Skeletal muscle tissue (tissue), 4 donors: ENCODE measurements around the gene CDH12. TPM values are rescaled to one million over a fixed set of nuclear protein-coding genes. Genes with fewer than 3 reads are reported as not detected.
"Not testable (repeated sequence)": the region's sequence is repeated elsewhere in the genome, so short reads cannot be mapped to it uniquely, and the experiment has no call there.

Experiments used
- H3K27ac ChIP-seq: one replicate; pipeline ENCODE4 v1.7.0; 2013; ENCODE audit warnings: mild to moderate bottlenecking, low read depth, low read length, inconsistent platforms
- H3K27me3 ChIP-seq, 3 donors: one replicate each; pipeline ENCODE4 v1.7.0; 2013; ENCODE audit warnings: low read length in 3 of 3; ENCODE audit not compliant: control insufficient read depth in 3 of 3, insufficient read depth in 3 of 3
- H3K36me3 ChIP-seq, 3 donors: one replicate each; pipeline ENCODE4 v1.7.0; 2013; ENCODE audit warnings: low read length in 3 of 3; ENCODE audit not compliant: control insufficient read depth in 3 of 3, insufficient read depth in 3 of 3
- H3K4me1 ChIP-seq, 3 donors: one replicate each; pipeline ENCODE4 v1.7.0; 2013; ENCODE audit warnings: low read length in 3 of 3, mild to moderate bottlenecking in 3 of 3; ENCODE audit not compliant: control insufficient read depth in 3 of 3, insufficient read depth in 3 of 3
- H3K4me3 ChIP-seq, 3 donors: one replicate each; pipeline ENCODE4 v1.7.0; 2013; ENCODE audit warnings: low read length in 3 of 3
- H3K9ac ChIP-seq, 3 donors: one replicate each; pipeline ENCODE4 v1.7.0; 2013; ENCODE audit warnings: low read length in 3 of 3, mild to moderate bottlenecking in 3 of 3, moderate library complexity in 2 of 3, low read depth in 1 of 3
- H3K9me3 ChIP-seq, 3 donors: one replicate each; pipeline ENCODE4 v1.7.0; 2013; ENCODE audit warnings: low read length in 3 of 3; ENCODE audit not compliant: control insufficient read depth in 3 of 3
- total RNA-seq: library from RNA; depleted of rRNA; stranded (reverse); fragments of >200 nt; gene quantifications from one replicate; pipeline ENCODE4 v1.2.3, GENCODE V29; 2014
- donor health status: Osteomylitis.

Gene CDH12
- total RNA-seq, 1 donor from 2014 or later, result 1.6 TPM

GRCh38 chr5:22372376-22372775, 480.8 kb downstream of the CDH12 start:
- H3K27me3 ChIP-seq, result no peaks in the 10 kb centered on the region
- no peak overlapping the region for H3K4me3 ChIP-seq
- H3K36me3 ChIP-seq, result no peaks in the 10 kb centered on the region
- H3K4me1 ChIP-seq, result no peaks in the 10 kb centered on the region
- no peaks in the 10 kb centered on the region for H3K9me3 ChIP-seq
- no peak overlapping the region for H3K9ac ChIP-seq
- H3K27ac ChIP-seq, result no peak overlapping the region

- H3K27ac ChIP-seq, result no peak overlapping the region
- H3K9me3 ChIP-seq, result no peaks in the 10 kb centered on the region
- no peak overlapping the region for H3K9ac ChIP-seq
- H3K4me1 ChIP-seq, result no peaks in the 10 kb centered on the region
- H3K4me3 ChIP-seq, result no peak overlapping the region
- no peaks in the 10 kb centered on the region for H3K27me3 ChIP-seq
- H3K36me3 ChIP-seq, result no peaks in the 10 kb centered on the region
These were observed 498.2 kb downstream of the CDH12 start for GRCh38 chr5:22354956-22355355.

- H3K4me3 ChIP-seq, result no peak overlapping the region
- H3K4me1 ChIP-seq, result no peaks in the 10 kb centered on the region
- H3K9ac ChIP-seq, result no peak overlapping the region
- H3K27ac ChIP-seq, result no peak overlapping the region
- H3K9me3 ChIP-seq, result peaks cover 0 to 2% (median 0%) of the 10 kb centered on the region in 3 donors
- no peaks in the 10 kb centered on the region for H3K27me3 ChIP-seq
- H3K36me3 ChIP-seq, result no peaks in the 10 kb centered on the region
These were observed 500.7 kb downstream of the CDH12 start for GRCh38 chr5:22352493-22352892.

GRCh38 chr5:22351178-22351577, 502.0 kb downstream of the CDH12 start:
- Histone ChIP-seq H3K4me1 (no peaks in the 10 kb centered on the region), H3K9me3 (peaks cover 0 to 2% (median 0%) of the 10 kb centered on the region in 3 donors), H3K36me3 (no peaks in the 10 kb centered on the region), H3K4me3 (no peak overlapping the region), H3K27me3 (no peaks in the 10 kb centered on the region), H3K27ac (no peak overlapping the region), H3K9ac (no peak overlapping the region)

- H3K4me3 ChIP-seq, result no peak overlapping the region
- H3K36me3 ChIP-seq, result no peaks in the 10 kb centered on the region
- no peak overlapping the region for H3K9ac ChIP-seq
- H3K9me3 ChIP-seq, result peaks cover 0 to 2% (median 0%) of the 10 kb centered on the region in 3 donors
- H3K27ac ChIP-seq, result no peak overlapping the region
- no peaks in the 10 kb centered on the region for H3K4me1 ChIP-seq
- no peaks in the 10 kb centered on the region for H3K27me3 ChIP-seq
These were observed 505.1 kb downstream of the CDH12 start for GRCh38 chr5:22348027-22348426.

GRCh38 chr5:22344000-22344399, 509.1 kb downstream of the CDH12 start:
- Histone ChIP-seq H3K4me3 (no peak overlapping the region), H3K9ac (no peak overlapping the region), H3K9me3 (peaks cover 0 to 2% (median 0%) of the 10 kb centered on the region in 3 donors)

GRCh38 chr5:22341406-22341805, 511.7 kb downstream of the CDH12 start:
- H3K4me3 ChIP-seq, result no peak overlapping the region
- no peaks in the 10 kb centered on the region for H3K27me3 ChIP-seq
- no peaks in the 10 kb centered on the region for H3K9me3 ChIP-seq
- no peaks in the 10 kb centered on the region for H3K36me3 ChIP-seq
- H3K27ac ChIP-seq, result no peak overlapping the region
- no peaks in the 10 kb centered on the region for H3K4me1 ChIP-seq
- no peak overlapping the region for H3K9ac ChIP-seq

More at GRCh38 chr5:22344000-22344399, 509.1 kb downstream of the CDH12 start:
- H3K36me3 ChIP-seq, result no peaks in the 10 kb centered on the region
- H3K27me3 ChIP-seq, result no peaks in the 10 kb centered on the region
- H3K27ac ChIP-seq, result no peak overlapping the region
- H3K4me1 ChIP-seq, result no peaks in the 10 kb centered on the region

GRCh38 chr5:22332949-22333348, 520.2 kb downstream of the CDH12 start:
- H3K9me3 ChIP-seq, H3K9ac ChIP-seq, H3K27me3 ChIP-seq, H3K4me3 ChIP-seq, H3K27ac ChIP-seq, H3K4me1 ChIP-seq, H3K36me3 ChIP-seq: not testable (repeated sequence)

GRCh38 chr5:22329683-22330082, 523.5 kb downstream of the CDH12 start:
- Histone ChIP-seq H3K27me3 (no peaks in the 10 kb centered on the region), H3K27ac (no peak overlapping the region), H3K4me3 (no peak overlapping the region), H3K36me3 (no peaks in the 10 kb centered on the region), H3K9me3 (no peaks in the 10 kb centered on the region), H3K4me1 (no peaks in the 10 kb centered on the region), H3K9ac (no peak overlapping the region)

GRCh38 chr5:22319798-22320197, 533.3 kb downstream of the CDH12 start:
- Histone ChIP-seq H3K9me3 (no peaks in the 10 kb centered on the region), H3K36me3 (no peaks in the 10 kb centered on the region), H3K27ac (no peak overlapping the region), H3K4me1 (no peaks in the 10 kb centered on the region), H3K9ac (no peak overlapping the region), H3K4me3 (no peak overlapping the region), H3K27me3 (no peaks in the 10 kb centered on the region)

- H3K9ac ChIP-seq, result no peak overlapping the region
- H3K9me3 ChIP-seq, result no peaks in the 10 kb centered on the region
- no peaks in the 10 kb centered on the region for H3K27me3 ChIP-seq
- no peaks in the 10 kb centered on the region for H3K4me1 ChIP-seq
- H3K4me3 ChIP-seq, result no peak overlapping the region
- H3K36me3 ChIP-seq, result no peaks in the 10 kb centered on the region
- H3K27ac ChIP-seq, result no peak overlapping the region
These were observed 536.9 kb downstream of the CDH12 start for GRCh38 chr5:22316294-22316693.
